OCI-LY7 (cell line): ENCODE results near the gene DCDC2C.

ENCODE experiments used
- EZH2phosphoT487 ChIP-seq: fragments of 200-600 bp; sonication (generic); IDR thresholded peaks from 2 replicates; pipeline ENCODE4 v1.6.1; 2018; ENCODE audit warnings: low read depth, borderline replicate concordance, mild to moderate bottlenecking, mixed run types, antibody characterized with exemption, low read length, moderate library complexity, mixed read lengths
- TF ChIP-seq, protein P1 (sequence below): fragments of 200-600 bp; sonication (generic); conservative IDR thresholded peaks from 2 replicates; pipeline ENCODE4 v1.5.1; 2014; ENCODE audit warnings: mild to moderate bottlenecking, antibody characterized with exemption, low read length, moderate library complexity, mixed read lengths

DNA sequence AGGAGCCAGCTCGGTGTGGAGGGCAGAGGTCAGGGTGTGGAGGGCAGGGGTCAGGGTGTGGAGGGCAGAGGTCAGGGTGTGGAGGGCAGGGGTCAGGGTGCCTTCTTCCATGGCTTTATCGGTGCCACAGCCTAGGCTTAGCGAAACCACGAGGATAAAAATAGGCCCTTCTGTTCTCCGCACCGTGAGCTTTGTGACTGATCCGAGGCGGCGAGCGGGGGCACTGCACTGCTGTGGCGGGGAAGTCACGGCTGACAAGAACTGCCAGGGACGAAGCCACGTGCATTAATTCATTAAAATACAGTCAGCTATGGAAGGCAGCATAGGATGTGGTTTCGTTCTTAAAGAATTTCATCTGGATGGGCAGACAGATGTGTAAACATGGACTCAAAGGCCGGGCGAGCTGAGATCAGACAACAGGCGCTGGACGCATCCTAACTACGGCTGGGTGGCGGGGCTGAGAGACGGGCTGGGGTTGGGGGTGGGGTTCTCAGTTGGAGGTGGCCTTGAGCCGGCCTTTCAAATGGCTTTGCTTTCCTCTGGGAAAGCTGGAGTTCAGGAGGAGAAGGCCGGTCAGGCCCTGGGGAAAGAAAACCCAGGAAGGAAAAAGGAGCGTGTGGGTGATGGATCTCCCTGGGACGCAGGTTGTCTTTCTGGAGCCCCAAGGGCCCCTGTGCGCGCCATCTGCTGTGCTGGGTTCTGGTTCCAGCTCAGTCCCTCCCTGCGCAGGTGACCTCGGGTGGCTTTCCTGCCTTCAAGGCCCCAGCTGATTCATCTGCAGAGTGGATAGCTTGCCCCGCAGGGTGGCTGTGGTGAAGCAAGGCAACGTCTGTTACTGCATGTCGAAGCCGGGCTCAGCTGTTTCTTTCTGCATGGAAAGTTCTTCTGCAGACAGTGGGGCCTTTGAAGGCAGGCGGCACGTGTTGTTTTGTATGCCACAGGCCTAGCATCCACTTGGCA, 46.3 kb upstream of the DCDC2C start:
- TF ChIP-seq, protein P1, sequence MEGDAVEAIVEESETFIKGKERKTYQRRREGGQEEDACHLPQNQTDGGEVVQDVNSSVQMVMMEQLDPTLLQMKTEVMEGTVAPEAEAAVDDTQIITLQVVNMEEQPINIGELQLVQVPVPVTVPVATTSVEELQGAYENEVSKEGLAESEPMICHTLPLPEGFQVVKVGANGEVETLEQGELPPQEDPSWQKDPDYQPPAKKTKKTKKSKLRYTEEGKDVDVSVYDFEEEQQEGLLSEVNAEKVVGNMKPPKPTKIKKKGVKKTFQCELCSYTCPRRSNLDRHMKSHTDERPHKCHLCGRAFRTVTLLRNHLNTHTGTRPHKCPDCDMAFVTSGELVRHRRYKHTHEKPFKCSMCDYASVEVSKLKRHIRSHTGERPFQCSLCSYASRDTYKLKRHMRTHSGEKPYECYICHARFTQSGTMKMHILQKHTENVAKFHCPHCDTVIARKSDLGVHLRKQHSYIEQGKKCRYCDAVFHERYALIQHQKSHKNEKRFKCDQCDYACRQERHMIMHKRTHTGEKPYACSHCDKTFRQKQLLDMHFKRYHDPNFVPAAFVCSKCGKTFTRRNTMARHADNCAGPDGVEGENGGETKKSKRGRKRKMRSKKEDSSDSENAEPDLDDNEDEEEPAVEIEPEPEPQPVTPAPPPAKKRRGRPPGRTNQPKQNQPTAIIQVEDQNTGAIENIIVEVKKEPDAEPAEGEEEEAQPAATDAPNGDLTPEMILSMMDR = no peak
- TF ChIP-seq EZH2phosphoT487 = no peak
